Measurements from ENCODE around the gene ARID2. TPM values are rescaled to one million over a fixed set of nuclear protein-coding genes. Genes with fewer than 3 reads are reported as not detected.

Gene ARID2
- total and polyA plus RNA-seq, 2 of the 13 experiments (the other 11 are each of a cell fraction or from before 2014, with no cell fraction given): 15.9 to 22.2 TPM

- TF ChIP-seq ZNF280D (CRISPR knock-in tag; IDR thresholded peaks at IDR 0.05) (peak; percentile 71; the same call in 1 of the 2 replicates), KIAA2018 (CRISPR knock-in tag; IDR thresholded peaks at IDR 0.05; ENCODE audit: borderline replicate concordance) (no peak), SRSF4 (IDR thresholded peaks at IDR 0.05; ENCODE audit: low read depth, low read length, poor library complexity, severe bottlenecking) (no peak), ZNF724P (CRISPR knock-in tag; IDR thresholded peaks at IDR 0.05; ENCODE audit: borderline replicate concordance) (peak; percentile 58; the same call in 1 of the 2 replicates), RAD21 (CRISPR knock-in tag; IDR thresholded peaks at IDR 0.05) (peak; percentile 82), NR2F1 (CRISPR knock-in tag; IDR thresholded peaks at IDR 0.05) (no peak), ZNF781 (CRISPR knock-in tag; IDR thresholded peaks at IDR 0.05; ENCODE audit: borderline replicate concordance, not compliant biosample characterization) (peak; percentile 72), CBX5 (CRISPR knock-in tag; IDR thresholded peaks at IDR 0.05; ENCODE audit: borderline replicate concordance) (peak; percentile 96), ZNF790 (CRISPR knock-in tag; IDR thresholded peaks at IDR 0.05; ENCODE audit: borderline replicate concordance) (no peak; the same call in 1 of the 2 replicates), ZNF337 (CRISPR knock-in tag; IDR thresholded peaks at IDR 0.05; ENCODE audit: borderline replicate concordance, low read depth) (peak; percentile 73; the same call in 1 of the 2 replicates), GATAD2A (CRISPR knock-in tag; IDR thresholded peaks at IDR 0.05) (peak; percentile 84), ZNF431 (CRISPR knock-in tag; IDR thresholded peaks at IDR 0.05; ENCODE audit: borderline replicate concordance, low read depth) (0 out of 2 replicates have a peak, but pooled peaks have one; percentile 54), ATF4 (CRISPR knock-in tag; IDR thresholded peaks at IDR 0.05) (peak in 1 of 2 experiments; percentile 48; a peak in 1 of 4 replicates)
- TF ChIP-seq, protein P1, sequence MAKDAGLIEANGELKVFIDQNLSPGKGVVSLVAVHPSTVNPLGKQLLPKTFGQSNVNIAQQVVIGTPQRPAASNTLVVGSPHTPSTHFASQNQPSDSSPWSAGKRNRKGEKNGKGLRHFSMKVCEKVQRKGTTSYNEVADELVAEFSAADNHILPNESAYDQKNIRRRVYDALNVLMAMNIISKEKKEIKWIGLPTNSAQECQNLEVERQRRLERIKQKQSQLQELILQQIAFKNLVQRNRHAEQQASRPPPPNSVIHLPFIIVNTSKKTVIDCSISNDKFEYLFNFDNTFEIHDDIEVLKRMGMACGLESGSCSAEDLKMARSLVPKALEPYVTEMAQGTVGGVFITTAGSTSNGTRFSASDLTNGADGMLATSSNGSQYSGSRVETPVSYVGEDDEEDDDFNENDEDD (CRISPR knock-in tag; IDR thresholded peaks at IDR 0.05; ENCODE audit: borderline replicate concordance): no peak
These were observed 775 bp upstream of the ARID2 start (continued) for GRCh38 chr12:45728630-45729232.

Measured in HepG2 (cell line).